Calu3 (cell line): ENCODE measurements around the gene ESR2. TPM values are rescaled to one million over a fixed set of nuclear protein-coding genes. Genes with fewer than 3 reads are reported as not detected.
A peak's percentile ranks its signal among the peaks of the same experiment; 100 is the strongest.

Experiments used
- BruUV-seq: library from RNA; stranded (reverse); fragments of 400-500 nt; replicated peaks from 2 replicates; lab custom pipeline; 2021; lab: Mats Ljungman, UMichigan
- CTCF ChIA-PET: fragments of 300-600 bp; sonication (Branson Sonifier 250); formaldehyde crosslinking; loops from one replicate; lab custom pipeline; 2022; ENCODE audit warnings: antibody characterized with exemption; lab: Charles Lee
- DNase-seq: peaks from one replicate; pipeline ENCODE4 v3.0.0; 2022
- H3K27ac Mint-ChIP-seq: one replicate; pipeline ENCODE4 v1.8.0; 2022; ENCODE audit warnings: mixed read lengths; ENCODE audit not compliant: unreplicated experiment
- H3K27me3 Mint-ChIP-seq: one replicate; pipeline ENCODE4 v1.8.0; 2022; ENCODE audit warnings: mixed read lengths; ENCODE audit not compliant: unreplicated experiment
- H3K36me3 Mint-ChIP-seq: one replicate; pipeline ENCODE4 v1.8.0; 2022; ENCODE audit warnings: mild to moderate bottlenecking, moderate library complexity, mixed read lengths; ENCODE audit not compliant: insufficient read depth, unreplicated experiment
- H3K4me1 Mint-ChIP-seq: one replicate; pipeline ENCODE4 v1.8.0; 2022; ENCODE audit warnings: mild to moderate bottlenecking, low read depth, mixed read lengths; ENCODE audit not compliant: unreplicated experiment
- H3K4me3 Mint-ChIP-seq: one replicate; pipeline ENCODE4 v1.8.0; 2022; ENCODE audit warnings: mild to moderate bottlenecking, low read depth, moderate library complexity, mixed read lengths; ENCODE audit not compliant: unreplicated experiment
- H3K9me3 Mint-ChIP-seq: one replicate; pipeline ENCODE4 v1.8.0; 2022; ENCODE audit warnings: low read depth, mixed read lengths; ENCODE audit not compliant: unreplicated experiment
- CTCF ChIP-seq: fragments of 200-600 bp; IDR thresholded peaks from one replicate; pipeline ENCODE4 v1.8.0; 2022; ENCODE audit warnings: antibody characterized with exemption; ENCODE audit not compliant: unreplicated experiment
- intact Hi-C: fragments of 100-400 bp; cut with micrococcal nuclease; formaldehyde crosslinking; loops from one replicate; pipeline ENCODE4 v1.10.0; 2022; ENCODE audit not compliant: unreplicated experiment
- total RNA-seq: library from RNA; stranded (reverse); gene quantifications from 2 replicates; pipeline ENCODE4 v1.2.3, GENCODE V29; 2022

The ESR2 gene
- total RNA-seq, 1 experiment from 2014 or later: not detected

GRCh38 chr14:64109819-64110554 lies 184.2 kb downstream of the ESR2 start:
- H3K27me3 Mint-ChIP-seq: no peaks in the 10 kb centered on the region
- H3K4me1 Mint-ChIP-seq: peaks cover 13% of the 10 kb centered on the region
- no TSS peak for BruUV-seq
- no peak for DNase-seq
- peaks cover 32% of the 10 kb centered on the region for H3K36me3 Mint-ChIP-seq
- no peak for TF ChIP-seq CTCF
- CTCF ChIA-PET: interaction anchor here (0.7 kb wide), 1 partner anchor 16 kb away, joined by 3 read pairs; no protein-coding TSS in a partner anchor
- H3K27ac Mint-ChIP-seq: peak overlapping the region; percentile 66
- intact Hi-C loops: loop anchor here (5.0 kb wide), 1 partner anchor 48 kb away; no protein-coding TSS in a partner anchor
- H3K4me3 Mint-ChIP-seq: no peak overlapping the region
- no peaks in the 10 kb centered on the region for H3K9me3 Mint-ChIP-seq

GRCh38 chr14:64107438-64107837 lies 186.7 kb downstream of the ESR2 start:
- CTCF ChIA-PET: no interaction called here
- peaks cover 23% of the 10 kb centered on the region for H3K36me3 Mint-ChIP-seq
- peaks cover 13% of the 10 kb centered on the region for H3K4me1 Mint-ChIP-seq
- no peaks in the 10 kb centered on the region for H3K9me3 Mint-ChIP-seq
- TF ChIP-seq CTCF: no peak
- no peak for DNase-seq
- intact Hi-C loops: no loop called here
- H3K4me3 Mint-ChIP-seq: no peak overlapping the region
- no peaks in the 10 kb centered on the region for H3K27me3 Mint-ChIP-seq
- no TSS peak for BruUV-seq
- no peak overlapping the region for H3K27ac Mint-ChIP-seq

- Mint-ChIP-seq H3K27me3 (no peaks in the 10 kb centered on the region), H3K36me3 (peaks cover 36% of the 10 kb centered on the region), H3K9me3 (no peaks in the 10 kb centered on the region), H3K4me3 (no peak overlapping the region), H3K27ac (no peak overlapping the region), H3K4me1 (peaks cover 3% of the 10 kb centered on the region)
- intact Hi-C loops: no loop called here
- BruUV-seq: no TSS peak
- CTCF ChIA-PET: no interaction called here
- DNase-seq: no peak
- no peak for TF ChIP-seq CTCF
Measured at GRCh38 chr14:64098120-64098519, 196.1 kb downstream of the ESR2 start.

GRCh38 chr14:64095620-64096019 lies 198.6 kb downstream of the ESR2 start:
- CTCF ChIA-PET: no interaction called here
- Mint-ChIP-seq H3K4me1 (peaks cover 22% of the 10 kb centered on the region), H3K4me3 (no peak overlapping the region), H3K36me3 (peaks cover 25% of the 10 kb centered on the region), H3K27ac (no peak overlapping the region), H3K9me3 (no peaks in the 10 kb centered on the region), H3K27me3 (no peaks in the 10 kb centered on the region)
- BruUV-seq: no TSS peak
- DNase-seq: no peak
- no peak for TF ChIP-seq CTCF
- intact Hi-C loops: no loop called here
